A673 (cell line): Measurements from ENCODE around the gene ZNF664. TPM values are rescaled to one million over a fixed set of nuclear protein-coding genes. Genes with fewer than 3 reads are reported as not detected.

Experiments
- BruUV-seq: library from RNA; stranded (reverse); fragments of 400-500 nt; replicated peaks from 2 replicates; lab custom pipeline; 2021; lab: Mats Ljungman, UMichigan
- CTCF ChIA-PET: fragments of 300-600 bp; sonication (Branson Sonifier 250); formaldehyde crosslinking; loops from one replicate; lab custom pipeline; 2022; ENCODE audit warnings: antibody characterized with exemption; lab: Charles Lee
- POLR2A ChIA-PET: fragments of 300-600 bp; sonication (Branson Sonifier 250); formaldehyde crosslinking; loops from one replicate; lab custom pipeline; 2022; ENCODE audit warnings: antibody characterized with exemption; ENCODE audit not compliant: low non-redundant PET; lab: Charles Lee
- DNase-seq: peaks from one replicate; pipeline ENCODE4 v3.0.0-alpha.2; 2015; ENCODE audit warnings: low spot score
- H3K27ac ChIP-seq: fragments of 200-600 bp; sonication (generic); 2 replicates; pipeline ENCODE4 v1.5.1; 2016; ENCODE audit warnings: mixed run types, low read depth, mild to moderate bottlenecking, mixed read lengths, antibody characterized with exemption, low read length; ENCODE audit not compliant: poor library complexity, severe bottlenecking
- H3K27me3 ChIP-seq: fragments of 200-600 bp; sonication (generic); replicated peaks from 2 replicates; pipeline ENCODE4 v1.6.1; 2017; ENCODE audit warnings: mixed run types, low read depth, mild to moderate bottlenecking, mixed read lengths, antibody characterized with exemption, low read length; ENCODE audit not compliant: insufficient read depth, poor library complexity
- H3K36me3 ChIP-seq: fragments of 200-600 bp; sonication (generic); 2 replicates; pipeline ENCODE4 v1.6.1; 2016; ENCODE audit warnings: mixed run types, mild to moderate bottlenecking, mixed read lengths, antibody characterized with exemption, low read length; ENCODE audit not compliant: insufficient read depth, poor library complexity, severe bottlenecking
- H3K4me1 ChIP-seq: fragments of 200-600 bp; sonication (generic); 2 replicates; pipeline ENCODE4 v1.6.1; 2017; ENCODE audit warnings: mixed run types, mild to moderate bottlenecking, mixed read lengths, antibody characterized with exemption, low read length; ENCODE audit not compliant: insufficient read depth, poor library complexity, severe bottlenecking
- H3K4me3 ChIP-seq: fragments of 200-600 bp; sonication (generic); 2 replicates; pipeline ENCODE4 v1.5.1; 2016; ENCODE audit warnings: low read depth, mixed run types, mild to moderate bottlenecking, mixed read lengths, low read length; ENCODE audit not compliant: poor library complexity, severe bottlenecking
- H3K9me3 ChIP-seq: fragments of 200-600 bp; sonication (generic); 2 replicates; pipeline ENCODE4 v1.6.1; 2016; ENCODE audit warnings: mixed run types, low read depth, mild to moderate bottlenecking, mixed read lengths, antibody characterized with exemption, low read length; ENCODE audit not compliant: poor library complexity, severe bottlenecking
- EZH2 ChIP-seq: fragments of 200-600 bp; sonication (generic); IDR thresholded peaks from 2 replicates; pipeline ENCODE4 v1.6.1; 2017; ENCODE audit warnings: borderline replicate concordance, low read depth, mild to moderate bottlenecking, mixed read lengths, antibody characterized with exemption, low read length; ENCODE audit not compliant: poor library complexity, severe bottlenecking
- intact Hi-C: fragments of 100-400 bp; cut with micrococcal nuclease; formaldehyde crosslinking; loops from one replicate; pipeline ENCODE4 v1.10.0; 2022; ENCODE audit not compliant: unreplicated experiment
- total RNA-seq: library from RNA; stranded (reverse); gene quantifications from 2 replicates; pipeline ENCODE4 v1.2.3, GENCODE V29; 2021
- TF ChIP-seq, protein P1 (sequence below): fragments of 300-800, 200-600 bp; sonication (generic); conservative IDR thresholded peaks from 2 replicates; pipeline ENCODE4 v1.5.1; 2017; ENCODE audit warnings: low read depth, mild to moderate bottlenecking, antibody characterized with exemption, low read length, moderate library complexity, mixed read lengths

ZNF664 gene
- total RNA-seq, 1 experiment from 2014 or later: 135 TPM

DNA sequence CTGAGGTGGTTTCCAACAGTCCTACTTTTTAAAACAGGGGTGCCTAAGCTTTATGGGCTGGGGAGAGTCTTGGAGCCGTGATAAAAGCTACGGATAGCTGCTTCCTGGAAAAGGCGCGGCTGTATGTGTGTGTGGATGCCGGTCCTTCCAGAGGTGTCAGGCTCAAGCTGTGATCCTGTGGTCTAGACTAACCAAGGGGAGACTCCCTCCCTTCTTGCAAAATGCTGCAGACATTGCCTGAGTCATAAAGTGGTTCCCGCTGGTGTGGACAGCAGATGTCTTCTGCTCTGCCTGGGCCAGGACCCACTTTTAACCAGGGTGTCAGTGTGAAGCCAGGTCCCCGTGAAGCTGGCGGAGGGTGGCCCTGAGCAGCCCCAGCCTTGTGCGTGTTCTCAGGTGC is 38.2 kb upstream of the ZNF664 start:
- ChIA-PET POLR2A (no interaction called here), CTCF (no interaction called here)
- Histone ChIP-seq H3K27me3 (no peaks in the 10 kb centered on the region), H3K36me3 (no peaks in the 10 kb centered on the region), H3K4me3 (no peak overlapping the region), H3K27ac (no peak overlapping the region), H3K4me1 (no peaks in the 10 kb centered on the region), H3K9me3 (no peaks in the 10 kb centered on the region)
- TF ChIP-seq EZH2: no peak
- TF ChIP-seq, protein P1, sequence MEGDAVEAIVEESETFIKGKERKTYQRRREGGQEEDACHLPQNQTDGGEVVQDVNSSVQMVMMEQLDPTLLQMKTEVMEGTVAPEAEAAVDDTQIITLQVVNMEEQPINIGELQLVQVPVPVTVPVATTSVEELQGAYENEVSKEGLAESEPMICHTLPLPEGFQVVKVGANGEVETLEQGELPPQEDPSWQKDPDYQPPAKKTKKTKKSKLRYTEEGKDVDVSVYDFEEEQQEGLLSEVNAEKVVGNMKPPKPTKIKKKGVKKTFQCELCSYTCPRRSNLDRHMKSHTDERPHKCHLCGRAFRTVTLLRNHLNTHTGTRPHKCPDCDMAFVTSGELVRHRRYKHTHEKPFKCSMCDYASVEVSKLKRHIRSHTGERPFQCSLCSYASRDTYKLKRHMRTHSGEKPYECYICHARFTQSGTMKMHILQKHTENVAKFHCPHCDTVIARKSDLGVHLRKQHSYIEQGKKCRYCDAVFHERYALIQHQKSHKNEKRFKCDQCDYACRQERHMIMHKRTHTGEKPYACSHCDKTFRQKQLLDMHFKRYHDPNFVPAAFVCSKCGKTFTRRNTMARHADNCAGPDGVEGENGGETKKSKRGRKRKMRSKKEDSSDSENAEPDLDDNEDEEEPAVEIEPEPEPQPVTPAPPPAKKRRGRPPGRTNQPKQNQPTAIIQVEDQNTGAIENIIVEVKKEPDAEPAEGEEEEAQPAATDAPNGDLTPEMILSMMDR: no peak
- no peak for DNase-seq
- intact Hi-C loops: no loop called here
- no TSS peak for BruUV-seq

DNA sequence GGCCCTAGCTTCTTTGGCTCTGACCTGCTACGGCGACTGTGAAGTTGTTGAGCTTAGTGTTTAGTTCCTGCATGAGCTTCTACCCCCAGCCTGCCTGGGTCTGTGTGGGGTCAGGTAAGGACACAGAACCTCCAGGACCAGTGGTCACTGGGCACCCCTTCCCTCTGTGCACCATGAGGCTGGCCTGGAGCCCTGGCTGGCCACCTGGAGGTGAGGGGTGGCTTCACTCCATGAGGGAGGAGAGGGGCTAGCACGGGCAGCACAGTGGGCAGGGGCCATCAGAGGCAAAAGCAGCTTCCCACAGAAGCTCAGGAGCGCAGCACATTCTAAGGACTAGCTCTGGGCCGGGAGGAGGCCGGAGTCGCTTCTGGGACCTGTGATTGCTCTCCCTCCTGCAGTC is 37.1 kb upstream of the ZNF664 start:
- CTCF ChIA-PET: no interaction called here

DNA sequence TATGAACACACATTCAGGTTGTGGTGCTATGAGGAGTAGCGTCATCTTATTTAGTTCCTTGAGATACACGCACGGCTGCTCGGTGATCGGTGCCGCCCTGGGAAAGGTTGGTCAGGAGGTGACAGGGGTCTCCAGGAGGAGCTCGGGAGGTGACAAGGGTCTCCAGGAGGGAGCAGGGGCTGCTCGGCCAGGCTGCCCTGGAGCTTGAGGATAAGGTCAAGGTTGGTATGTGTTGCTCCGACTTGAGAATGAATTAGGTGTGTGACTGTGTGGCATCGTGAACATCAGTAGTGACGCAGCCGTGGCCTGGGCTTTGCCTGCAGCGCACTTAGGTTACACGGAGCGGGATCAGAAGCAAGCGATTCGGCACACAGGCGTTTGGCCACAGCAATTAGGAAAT is 36.5 kb upstream of the ZNF664 start:
- ChIA-PET CTCF (no interaction called here), POLR2A (no interaction called here)
- H3K9me3 ChIP-seq: no peaks in the 10 kb centered on the region

More for the DNA sequence above, 37.1 kb upstream of the ZNF664 start:
- POLR2A ChIA-PET: no interaction called here
- intact Hi-C loops: no loop called here
- Histone ChIP-seq H3K36me3 (no peaks in the 10 kb centered on the region), H3K4me1 (no peaks in the 10 kb centered on the region), H3K9me3 (no peaks in the 10 kb centered on the region), H3K4me3 (no peak overlapping the region), H3K27ac (no peak overlapping the region), H3K27me3 (no peaks in the 10 kb centered on the region)
- DNase-seq: no peak
- TF ChIP-seq EZH2: no peak
- TF ChIP-seq, protein P1: no peak
- BruUV-seq: no TSS peak

More for the DNA sequence above, 36.5 kb upstream of the ZNF664 start:
- DNase-seq: no peak
- Histone ChIP-seq H3K27ac (no peak overlapping the region), H3K36me3 (no peaks in the 10 kb centered on the region), H3K4me1 (no peaks in the 10 kb centered on the region), H3K27me3 (no peaks in the 10 kb centered on the region), H3K4me3 (no peak overlapping the region)
- TSS peak; percentile 50 for BruUV-seq
- intact Hi-C loops: no loop called here
- TF ChIP-seq, protein P1: no peak
- TF ChIP-seq EZH2: no peak
